ENCODE measurements around the gene ME1.
"Not testable (repeated sequence)": the region's sequence is repeated elsewhere in the genome, so short reads cannot be mapped to it uniquely, and the experiment has no call there.

- TF ChIP-seq POLR2A (IDR thresholded peaks at IDR 0.05; ENCODE audit: low read length); GATA1 (IDR thresholded peaks at IDR 0.05; ENCODE audit: low read depth, low read length): not testable (repeated sequence)
These were observed 68.5 kb downstream of the ME1 start for GRCh38 chr6:83362349-83362748.
